GM12874 (cell line): Measurements from ENCODE around the gene KCNQ1.

ENCODE experiments used
- CTCF ChIP-seq: IDR thresholded peaks from 2 replicates; pipeline ENCODE4 v1.5.1; 2011; ENCODE audit warnings: low read depth, mild to moderate bottlenecking, control low read depth, low read length, moderate library complexity; ENCODE audit not compliant: insufficient read depth

KCNQ1 gene

GRCh38 chr11:2722955-2723354 lies 278.1 kb downstream of the KCNQ1 start:
- no peak for TF ChIP-seq CTCF

GRCh38 chr11:2724104-2724503 lies 279.3 kb downstream of the KCNQ1 start:
- TF ChIP-seq CTCF: no peak

GRCh38 chr11:2724653-2725367 lies 280.0 kb downstream of the KCNQ1 start:
- TF ChIP-seq CTCF: no peak

- TF ChIP-seq CTCF: no peak
Observed at GRCh38 chr11:2725368-2726300, 280.8 kb downstream of the KCNQ1 start.

- no peak for TF ChIP-seq CTCF
Observed at GRCh38 chr11:2726964-2727363, 282.2 kb downstream of the KCNQ1 start.

- no peak for TF ChIP-seq CTCF
Observed at GRCh38 chr11:2728128-2728662, 283.4 kb downstream of the KCNQ1 start.

GRCh38 chr11:2728663-2729332 lies 284.0 kb downstream of the KCNQ1 start:
- no peak for TF ChIP-seq CTCF
